Fibroblast of skin of back (primary cell): ENCODE measurements around the gene HARS2. TPM values are rescaled to one million over a fixed set of nuclear protein-coding genes. Genes with fewer than 3 reads are reported as not detected.
"Not testable (repeated sequence)": the region's sequence is repeated elsewhere in the genome, so short reads cannot be mapped to it uniquely, and the experiment has no call there.

Experiments used
- DNase-seq: peaks from one replicate; pipeline ENCODE4 v3.0.0-alpha.2; 2013
- polyA plus RNA-seq, 2 experiments: library from polyadenylated mRNA; unstranded; fragments of 120-200 nt; gene quantifications; one replicate each; pipeline ENCODE4 v1.2.1, GENCODE V29; 2013; ENCODE audit not compliant: insufficient read length in 2 of 2

HARS2 gene, protein sequence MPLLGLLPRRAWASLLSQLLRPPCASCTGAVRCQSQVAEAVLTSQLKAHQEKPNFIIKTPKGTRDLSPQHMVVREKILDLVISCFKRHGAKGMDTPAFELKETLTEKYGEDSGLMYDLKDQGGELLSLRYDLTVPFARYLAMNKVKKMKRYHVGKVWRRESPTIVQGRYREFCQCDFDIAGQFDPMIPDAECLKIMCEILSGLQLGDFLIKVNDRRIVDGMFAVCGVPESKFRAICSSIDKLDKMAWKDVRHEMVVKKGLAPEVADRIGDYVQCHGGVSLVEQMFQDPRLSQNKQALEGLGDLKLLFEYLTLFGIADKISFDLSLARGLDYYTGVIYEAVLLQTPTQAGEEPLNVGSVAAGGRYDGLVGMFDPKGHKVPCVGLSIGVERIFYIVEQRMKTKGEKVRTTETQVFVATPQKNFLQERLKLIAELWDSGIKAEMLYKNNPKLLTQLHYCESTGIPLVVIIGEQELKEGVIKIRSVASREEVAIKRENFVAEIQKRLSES
- 25.2 TPM for polyA plus RNA-seq (2013, experiment 1 of 2; ENCODE audit: insufficient read length)
- polyA plus RNA-seq (2013, experiment 2 of 2; ENCODE audit: insufficient read length), result 17.5 TPM

DNA sequence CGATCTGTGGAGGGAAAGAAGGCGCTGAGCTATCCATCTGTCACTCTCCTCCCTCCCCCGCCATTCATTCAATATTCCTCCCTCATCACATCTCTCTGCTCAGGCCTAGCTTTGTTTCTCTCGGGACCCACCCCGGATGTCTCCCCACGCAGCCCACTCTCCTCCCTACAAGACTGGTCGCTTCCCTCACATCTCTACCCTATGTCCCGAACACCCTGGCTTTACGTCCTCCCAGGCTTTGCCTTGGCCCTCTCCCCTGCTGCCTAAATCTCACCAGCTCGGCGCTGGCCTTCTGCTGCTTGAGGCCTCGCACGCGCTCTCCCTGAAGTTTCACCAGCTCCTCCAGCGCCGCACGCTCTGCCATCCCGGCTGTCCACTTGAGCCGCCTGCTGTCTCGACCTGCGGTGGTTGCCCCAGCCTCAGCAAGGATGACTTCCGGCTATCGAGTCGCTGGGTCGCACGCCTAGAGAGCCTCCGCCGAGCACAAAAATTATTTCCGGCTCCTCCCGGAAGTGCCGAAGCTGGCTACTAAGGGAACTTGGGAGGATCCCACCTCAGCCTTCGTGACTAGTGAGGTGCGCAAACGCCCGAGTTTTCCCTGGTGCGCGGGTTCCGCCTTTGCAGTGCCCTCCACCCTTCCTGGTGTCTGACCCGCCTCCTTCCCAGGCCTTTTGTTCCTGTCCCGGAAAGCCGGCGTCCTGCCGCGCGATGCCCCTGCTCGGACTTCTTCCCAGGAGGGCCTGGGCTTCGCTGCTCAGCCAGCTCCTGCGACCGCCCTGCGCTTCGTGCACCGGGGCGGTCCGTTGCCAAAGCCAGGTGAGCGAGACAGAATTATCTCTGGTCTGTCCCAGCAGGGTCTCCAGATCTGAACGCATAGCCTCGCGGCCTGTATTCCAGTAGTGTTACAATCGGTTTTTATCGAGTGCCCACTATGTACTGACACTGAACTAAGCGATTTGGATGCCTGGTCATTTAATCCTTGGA lies at the start of gene HARS2, which contains the start of gene HARS1:
Gene HARS2 (plus strand): TSS at position 515 of the 984 bp plus-strand sequence. CDS start 194 bp downstream, at position 709.
Gene HARS1 (minus strand): TSS at position 430 of the 984 bp plus-strand sequence. CDS start 66 bp downstream, at position 364.
- DNase-seq, result peak; percentile 97

DNA sequence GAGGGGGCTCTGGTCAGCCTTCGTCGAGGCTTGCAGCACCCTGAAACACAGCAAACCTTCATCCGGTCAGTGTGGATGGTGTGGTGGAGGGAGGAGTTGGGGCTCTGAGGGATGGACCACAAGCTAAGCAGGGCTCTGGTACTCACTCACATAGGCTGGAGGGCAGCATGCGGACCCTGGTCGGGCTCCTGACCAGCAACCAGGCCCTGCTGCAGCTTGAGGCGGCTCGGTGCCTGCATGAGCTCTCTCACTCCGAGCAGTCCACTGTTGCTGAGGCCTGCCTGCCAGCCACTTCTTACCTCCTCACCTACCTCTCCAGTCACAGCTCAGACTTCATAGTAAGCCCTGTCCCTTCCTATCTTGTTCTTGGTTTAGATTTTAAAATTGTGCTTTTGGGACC lies 49.5 kb upstream of the HARS2 start:
- DNase-seq, result no peak

DNA sequence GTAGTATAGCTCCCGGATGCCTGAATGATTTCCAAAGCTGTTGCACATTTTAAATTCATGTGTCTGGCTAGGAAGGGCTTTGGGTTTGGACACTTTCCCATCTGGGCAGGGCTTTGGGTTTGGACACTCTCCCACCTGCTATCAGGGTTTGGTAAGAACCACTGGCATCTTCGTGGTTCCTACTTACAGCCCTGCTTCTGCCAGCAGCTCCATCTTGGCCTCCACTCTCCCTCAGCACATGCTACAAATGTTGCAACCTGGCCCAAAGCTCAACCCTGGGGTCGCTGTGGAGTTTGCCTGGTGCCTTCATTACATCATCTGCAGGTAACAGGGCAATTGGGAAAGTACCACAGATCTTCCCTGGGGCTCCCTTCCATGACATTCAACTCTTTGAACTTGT lies 48.5 kb upstream of the HARS2 start:
- no peak for DNase-seq

DNA sequence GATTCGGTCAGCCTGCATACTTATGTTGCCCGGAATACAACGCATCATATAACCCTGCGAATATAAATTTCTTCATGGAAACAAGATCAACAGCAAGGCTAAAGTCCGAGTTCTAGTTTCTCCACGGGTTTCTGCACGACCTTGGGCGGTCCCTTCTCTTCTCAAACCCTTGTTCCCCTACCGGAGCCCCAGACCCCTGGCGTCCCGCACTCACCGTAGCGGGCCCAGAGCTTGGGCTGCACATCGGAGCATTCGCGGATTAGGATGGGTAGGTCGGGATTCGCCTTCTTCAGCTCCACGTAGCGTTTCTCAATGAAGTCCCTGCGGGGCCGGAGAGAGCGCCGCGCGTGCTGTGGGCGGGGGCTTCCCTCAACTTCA lies 44.2 kb upstream of the HARS2 start:
- no peak for DNase-seq

DNA sequence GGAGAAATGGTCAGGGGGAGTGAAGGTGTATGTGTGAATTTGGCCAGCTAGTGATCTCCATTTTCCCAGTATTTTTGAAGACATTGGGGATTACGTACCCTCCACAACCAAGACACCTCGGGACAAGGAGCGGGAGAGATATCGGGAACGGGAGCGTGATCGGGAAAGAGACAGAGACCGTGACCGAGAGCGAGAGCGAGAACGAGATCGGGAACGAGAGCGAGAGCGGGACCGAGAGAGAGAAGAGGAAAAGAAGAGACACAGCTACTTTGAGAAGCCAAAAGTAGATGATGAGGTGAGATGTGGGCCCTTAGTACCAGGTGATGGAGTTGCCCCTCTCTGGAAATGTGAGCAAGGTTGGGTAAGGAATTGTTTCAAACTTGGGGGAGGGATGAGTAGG lies 32.4 kb upstream of the HARS2 start:
- no peak for DNase-seq

DNA sequence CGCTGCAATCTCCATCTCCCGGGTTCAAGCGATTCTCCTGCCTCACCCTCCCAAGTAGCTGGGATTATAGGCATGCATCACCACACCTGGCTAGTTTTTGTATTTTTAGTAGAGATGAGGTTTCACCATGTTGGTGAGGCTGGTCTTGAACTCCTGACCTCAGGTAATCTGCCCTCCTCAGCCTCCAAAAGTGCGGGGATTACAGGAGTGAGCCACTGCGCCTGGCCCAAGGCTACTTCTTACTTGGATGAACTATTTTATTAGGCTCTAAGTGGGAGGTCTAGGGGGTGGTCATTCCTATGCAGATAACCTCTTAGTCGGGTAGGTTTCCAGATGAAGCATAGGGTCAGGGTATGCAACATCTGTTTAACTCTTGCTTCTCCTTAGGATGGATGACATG lies 30.9 kb upstream of the HARS2 start:
- not testable (repeated sequence) for DNase-seq

DNA sequence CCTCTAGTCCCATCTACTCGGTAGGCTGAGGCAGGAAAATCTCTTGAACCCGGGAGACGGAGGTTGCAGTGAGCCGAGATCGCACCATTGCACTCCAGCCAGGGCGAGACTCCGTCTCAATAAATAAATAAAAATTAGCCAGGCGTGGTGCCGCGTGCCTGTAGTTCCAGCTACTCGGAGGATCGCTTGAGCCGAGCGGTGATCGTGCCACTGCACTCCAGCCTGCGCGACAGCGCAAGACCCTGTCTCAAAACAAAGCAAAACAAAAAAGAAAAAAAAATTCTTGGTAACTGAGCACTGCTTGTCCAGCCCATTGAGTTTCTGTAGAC lies 27.3 kb upstream of the HARS2 start:
- no peak for DNase-seq

DNA sequence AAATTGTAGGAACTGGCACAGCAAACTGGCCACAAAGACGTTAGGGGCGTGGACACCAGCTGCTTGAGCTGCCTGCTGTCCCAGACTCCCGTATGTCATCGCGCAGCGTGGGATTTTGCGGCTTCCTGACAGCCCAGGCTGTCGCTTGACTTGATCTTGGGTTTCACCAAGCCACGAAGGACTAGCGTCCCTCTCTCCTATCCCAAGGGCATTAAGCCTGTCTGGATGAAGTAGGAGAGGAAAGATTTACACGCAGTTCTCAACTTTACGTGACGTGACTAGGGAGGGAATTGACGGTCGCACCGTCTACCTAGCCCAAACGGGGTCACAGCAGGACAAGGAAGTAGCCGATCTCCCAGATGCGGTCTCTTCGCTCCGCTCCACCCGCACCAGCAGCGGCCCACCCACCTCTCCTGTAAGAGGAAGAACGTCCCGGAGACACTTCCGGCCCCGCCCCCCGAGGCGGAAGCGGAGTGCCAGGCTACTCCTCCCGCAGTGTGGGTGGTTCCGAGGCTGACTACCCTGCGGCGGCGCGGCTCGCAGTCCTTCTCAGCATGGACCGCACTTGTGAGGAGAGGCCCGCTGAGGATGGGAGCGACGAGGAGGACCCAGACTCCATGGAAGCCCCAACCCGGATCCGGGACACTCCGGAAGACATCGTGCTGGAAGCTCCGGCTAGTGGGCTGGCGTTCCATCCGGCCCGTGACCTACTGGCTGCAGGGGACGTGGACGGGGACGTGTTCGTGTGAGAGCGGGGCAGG lies 26.7 kb upstream of the HARS2 start, which contains the start of gene WDR55:
Gene WDR55 (plus strand): TSS at position 546 of the 761 bp plus-strand sequence. CDS start 9 bp downstream, at position 555.
- peak; percentile 94 for DNase-seq

DNA sequence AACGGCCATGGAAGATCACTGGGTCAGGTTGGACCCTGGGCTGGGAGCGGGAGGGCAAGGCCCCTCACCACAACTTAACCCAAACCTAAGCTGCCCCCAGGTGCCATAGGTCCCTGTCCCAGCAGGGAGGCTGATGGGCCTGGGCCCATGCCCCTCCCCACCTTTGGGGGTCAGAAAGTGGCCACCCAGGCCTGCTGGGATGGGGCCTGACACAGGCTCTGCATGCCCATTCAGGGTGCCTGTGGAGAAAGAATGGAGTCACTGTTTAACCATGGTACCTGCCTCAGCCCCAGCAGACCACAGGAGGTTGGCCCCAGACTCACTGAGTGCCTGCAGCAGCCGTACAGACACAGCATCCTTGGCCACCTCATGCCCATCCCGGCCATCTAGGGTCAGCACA lies 20.2 kb upstream of the HARS2 start:
- DNase-seq, result not testable (repeated sequence)

DNA sequence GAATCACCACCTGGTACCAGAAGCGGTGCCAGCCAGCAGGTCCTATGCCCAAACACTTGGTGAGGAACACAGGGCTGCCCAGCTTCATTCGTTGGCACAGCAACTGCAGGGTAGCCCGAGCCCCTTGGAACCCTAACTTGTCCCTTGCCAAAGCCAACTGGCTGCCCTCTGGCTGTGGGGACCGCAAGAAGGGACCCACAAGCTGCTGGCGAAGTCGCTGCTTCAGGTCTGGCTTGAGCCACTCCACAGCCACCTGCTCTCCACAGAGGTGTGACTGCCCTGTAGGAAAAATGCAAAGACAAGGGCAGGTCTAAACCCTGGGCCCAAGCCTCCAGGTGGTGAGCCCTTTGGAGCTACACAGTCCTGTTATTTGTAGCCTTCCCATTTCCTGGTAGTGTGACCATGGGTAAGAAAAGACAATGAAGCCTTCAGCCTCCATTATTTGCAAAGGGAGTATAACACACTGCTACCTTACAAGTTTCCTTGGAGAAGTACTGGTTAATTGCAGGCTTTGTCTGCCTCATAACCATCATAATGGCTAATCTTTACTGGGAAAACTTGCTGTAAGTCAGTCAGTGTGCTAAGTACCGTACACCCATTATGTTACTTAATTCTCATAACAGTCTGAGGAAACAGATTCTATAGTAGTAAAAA lies 19.7 kb upstream of the HARS2 start:
- DNase-seq, result no peak

DNA sequence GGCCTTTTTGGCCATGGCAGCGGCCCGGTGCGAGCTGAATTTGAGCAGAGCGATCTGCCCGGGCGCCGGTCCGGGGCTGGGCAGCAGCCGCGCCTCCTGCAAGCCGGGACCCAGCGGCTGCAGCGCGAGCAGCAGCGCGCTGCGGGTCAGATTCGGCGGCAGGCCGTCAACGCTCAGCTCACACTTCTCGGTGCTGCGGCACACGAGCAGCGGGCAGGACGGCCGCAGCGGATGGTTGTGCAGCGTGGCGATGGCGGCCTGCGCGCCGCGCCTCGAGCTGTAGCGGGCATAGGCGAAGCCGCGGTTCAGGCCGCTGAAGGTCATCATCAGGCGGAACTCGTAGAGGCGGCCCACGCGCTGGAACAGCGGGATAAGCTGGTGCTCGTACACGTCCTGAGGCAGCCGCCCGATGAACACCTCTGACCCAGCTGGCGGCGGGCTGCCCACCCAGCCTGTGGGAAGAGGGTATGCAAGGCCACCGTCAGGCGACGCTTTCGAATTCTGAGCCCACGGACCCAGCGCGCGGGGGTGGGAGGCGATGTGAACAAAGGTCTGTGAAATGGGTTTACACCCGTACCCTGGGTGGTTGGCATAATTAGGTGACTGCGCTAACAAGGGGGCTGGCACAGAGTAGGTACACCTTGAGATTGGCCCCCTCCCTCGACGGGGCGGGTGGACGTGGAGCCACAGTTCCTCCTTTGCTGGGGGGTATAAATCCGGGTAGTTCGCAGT lies 18.6 kb upstream of the HARS2 start:
- DNase-seq, result peak; percentile 6

DNA sequence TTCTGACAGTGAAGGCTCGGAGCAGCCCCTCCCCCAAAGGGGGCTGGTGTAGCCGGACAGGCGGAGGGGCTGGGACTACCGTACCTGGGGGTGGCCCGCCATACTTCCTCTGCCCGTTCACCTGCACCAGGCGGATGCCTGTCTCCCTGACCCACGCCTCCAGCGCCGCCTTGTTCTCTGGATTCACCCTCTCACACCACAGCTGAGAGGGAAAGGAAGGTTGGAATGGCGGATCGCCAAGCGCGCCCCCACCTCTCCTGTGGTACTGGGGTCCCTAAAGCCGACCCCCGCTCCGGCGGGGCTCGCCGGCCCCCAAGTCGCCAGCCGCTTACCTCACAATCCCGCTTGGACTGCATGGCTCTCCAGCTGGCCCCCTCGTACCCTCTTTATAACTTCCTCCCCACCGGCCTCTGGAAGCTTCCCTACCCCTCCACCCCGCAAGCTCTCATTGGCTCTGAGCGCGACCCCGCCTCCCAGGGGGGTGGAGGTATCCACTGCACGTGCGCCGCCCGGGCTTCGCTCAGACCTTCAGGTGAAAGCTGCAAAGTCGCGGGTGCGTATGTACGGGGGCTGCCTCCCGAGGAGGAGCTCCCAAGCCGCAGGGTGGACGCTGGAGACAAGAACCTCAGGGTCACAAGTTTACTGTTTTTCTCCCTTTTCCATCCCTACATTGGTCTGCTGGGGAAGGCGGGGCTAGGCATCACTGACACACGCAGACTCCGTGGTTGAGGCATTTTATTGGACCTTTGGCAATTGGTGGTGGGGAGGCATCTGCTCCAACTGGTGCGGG lies 17.9 kb upstream of the HARS2 start, which contains the start of gene DND1:
Gene DND1 (minus strand): TSS at position 390 of the 790 bp plus-strand sequence. CDS start 34 bp downstream, at position 356.
- no peak for DNase-seq

DNA sequence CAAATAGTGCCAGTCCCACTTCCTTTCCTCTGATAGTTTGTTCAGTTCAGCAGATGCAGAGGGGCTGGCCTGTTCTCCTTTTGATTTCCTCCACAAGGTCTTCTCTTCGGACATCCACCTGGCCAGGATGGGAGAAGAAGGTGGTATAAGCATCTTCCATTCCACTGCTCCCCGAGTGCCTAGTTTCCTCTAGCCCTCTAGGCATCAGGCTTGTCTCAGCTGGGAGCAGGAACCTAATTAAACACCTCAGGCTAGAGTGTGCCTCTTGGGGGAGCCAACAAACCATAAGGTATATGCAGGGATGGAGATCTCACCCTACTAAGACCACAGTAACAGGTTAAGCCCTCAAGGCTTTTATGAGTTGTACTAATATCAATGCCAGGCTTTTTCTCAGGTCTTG lies 17.0 kb upstream of the HARS2 start:
- no peak for DNase-seq

DNA sequence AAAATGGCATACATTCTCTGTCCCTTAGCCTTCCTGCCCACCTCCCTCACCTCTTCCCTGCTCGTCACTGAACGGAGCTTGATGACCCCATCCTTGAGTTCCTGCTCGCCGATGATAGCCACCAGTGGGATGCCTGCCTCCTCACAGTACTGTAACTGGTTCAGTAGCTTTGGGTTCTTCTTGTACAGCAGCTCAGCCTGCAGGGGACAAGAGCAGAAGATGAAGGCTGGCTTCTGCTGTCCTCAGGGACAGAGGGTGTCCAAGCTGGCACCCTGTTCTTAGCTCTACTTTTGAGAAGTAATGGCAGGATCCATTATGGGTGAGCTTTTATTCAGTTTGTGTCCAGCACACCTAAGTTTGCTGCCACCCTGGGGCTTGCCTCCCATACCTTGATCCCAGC lies 16.6 kb upstream of the HARS2 start:
- no peak for DNase-seq

DNA sequence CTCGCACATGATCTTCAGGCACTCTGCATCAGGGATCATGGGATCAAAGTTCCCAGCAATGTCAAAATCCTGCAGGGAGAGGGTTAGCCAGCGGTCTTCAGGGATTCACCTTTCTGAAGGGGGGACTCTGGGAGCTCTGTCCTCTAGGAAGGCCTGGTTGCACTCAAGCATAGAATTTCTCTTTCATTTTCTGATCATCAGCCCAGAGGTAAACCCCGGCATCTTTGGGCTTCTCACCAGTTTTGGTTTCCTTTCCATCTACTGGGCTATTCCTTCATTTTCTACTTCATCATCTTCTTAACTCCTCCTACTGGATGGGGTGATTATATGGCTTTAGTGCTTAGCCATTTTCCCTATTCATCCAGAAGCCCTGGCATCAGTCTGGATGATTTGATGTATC lies 13.3 kb upstream of the HARS2 start:
- no peak for DNase-seq

DNA sequence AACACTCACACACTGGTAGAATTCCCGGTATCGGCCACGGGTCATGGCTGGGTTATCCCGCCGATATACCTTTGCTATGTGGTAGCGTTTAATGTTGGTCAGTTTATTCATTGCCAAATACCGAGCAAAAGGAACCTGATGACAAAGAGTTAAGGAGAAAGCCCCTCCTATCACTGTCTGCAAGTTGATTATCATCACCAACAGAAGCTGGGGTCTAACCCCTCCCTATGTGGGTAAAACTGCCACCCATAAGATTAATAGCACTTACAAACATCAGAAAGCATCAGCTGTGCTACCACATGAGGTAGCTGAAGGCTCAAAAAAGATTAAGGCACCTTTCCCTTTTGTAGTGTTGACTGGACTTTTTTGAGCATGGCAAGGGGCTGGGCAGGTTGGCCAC lies 12.3 kb upstream of the HARS2 start:
- DNase-seq, result no peak

DNA sequence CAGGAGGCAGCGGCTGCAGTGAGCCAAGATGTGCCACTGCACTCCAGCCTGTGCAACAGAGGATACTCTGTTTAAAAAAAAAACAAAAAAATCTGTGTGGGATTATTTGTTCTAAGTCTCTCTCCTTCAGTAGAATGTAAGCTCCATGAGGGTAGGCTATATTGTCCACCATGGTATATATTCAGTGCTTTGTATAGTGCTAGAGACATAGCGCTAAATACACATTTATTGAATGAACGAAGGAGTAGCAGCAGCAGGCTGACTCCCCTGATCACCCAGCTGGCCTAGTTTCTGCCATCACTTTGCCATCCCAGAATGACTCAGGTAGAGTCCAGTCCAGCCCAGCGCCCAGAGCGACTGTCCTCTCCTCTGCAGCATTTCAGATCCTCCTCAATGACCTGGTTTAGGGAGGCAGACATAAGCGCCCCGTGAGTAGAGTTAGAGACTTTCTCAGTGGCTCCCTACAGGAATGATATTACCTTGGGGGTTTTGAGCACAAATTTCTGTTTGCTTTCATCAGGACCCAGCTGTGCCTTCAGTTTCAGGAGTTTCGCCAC lies 801 bp upstream of the HARS2 start:
- DNase-seq, result no peak

DNA sequence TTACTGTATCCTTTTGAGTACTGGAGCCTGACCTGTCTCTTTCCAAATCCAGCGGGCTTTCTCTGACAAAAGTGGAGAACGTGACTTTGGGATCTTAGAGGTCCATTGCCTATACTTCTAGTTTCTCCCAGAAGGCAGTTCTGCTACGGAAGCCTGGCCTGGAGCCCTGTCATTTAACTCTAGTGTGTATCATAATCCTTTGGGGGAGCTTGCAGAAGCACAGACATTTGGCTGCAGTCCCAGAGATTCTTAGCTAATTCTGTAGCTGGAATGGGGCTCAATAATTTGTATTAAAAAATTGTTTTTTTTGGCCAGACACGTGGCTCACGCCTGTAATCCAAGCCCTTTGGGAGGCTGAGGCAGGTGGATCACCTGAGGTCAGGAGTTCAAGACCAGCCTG lies 3.0 kb downstream of the HARS2 start:
- no peak for DNase-seq

DNA sequence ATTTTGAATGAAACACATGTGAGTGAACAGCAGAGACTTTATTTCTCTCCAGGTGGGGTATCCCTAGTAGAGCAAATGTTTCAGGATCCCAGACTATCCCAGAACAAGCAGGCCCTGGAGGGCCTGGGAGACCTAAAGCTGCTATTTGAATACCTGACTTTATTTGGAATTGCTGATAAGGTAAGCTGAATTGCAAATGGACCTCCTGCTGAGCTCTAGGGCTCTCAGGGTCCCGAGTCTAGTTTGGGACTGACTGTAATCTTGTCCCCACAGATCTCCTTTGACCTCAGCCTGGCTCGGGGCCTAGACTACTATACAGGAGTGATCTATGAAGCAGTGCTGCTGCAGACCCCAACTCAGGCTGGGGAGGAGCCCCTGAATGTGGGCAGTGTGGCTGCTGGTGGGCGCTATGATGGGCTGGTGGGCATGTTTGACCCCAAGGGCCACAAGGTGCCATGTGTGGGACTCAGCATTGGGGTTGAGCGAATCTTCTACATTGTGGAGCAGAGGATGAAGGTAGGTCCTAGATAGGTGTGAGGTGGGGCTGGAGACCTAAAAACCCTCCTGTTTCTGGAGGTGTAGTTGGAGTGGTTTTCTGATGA lies 5.7 kb downstream of the HARS2 start:
- DNase-seq, result no peak
